HG02642 (cell line): Measurements from ENCODE around the gene ATG4D.
"Not testable (repeated sequence)": the region's sequence is repeated elsewhere in the genome, so short reads cannot be mapped to it uniquely, and the experiment has no call there.

Source experiments
- ATAC-seq: cut with Tn5 transposase; IDR thresholded peaks from one replicate; pipeline ENCODE4 v1.9.1; 2021; ENCODE audit warnings: mild to moderate bottlenecking; ENCODE audit not compliant: unreplicated experiment, poor library complexity

The ATG4D gene

DNA sequence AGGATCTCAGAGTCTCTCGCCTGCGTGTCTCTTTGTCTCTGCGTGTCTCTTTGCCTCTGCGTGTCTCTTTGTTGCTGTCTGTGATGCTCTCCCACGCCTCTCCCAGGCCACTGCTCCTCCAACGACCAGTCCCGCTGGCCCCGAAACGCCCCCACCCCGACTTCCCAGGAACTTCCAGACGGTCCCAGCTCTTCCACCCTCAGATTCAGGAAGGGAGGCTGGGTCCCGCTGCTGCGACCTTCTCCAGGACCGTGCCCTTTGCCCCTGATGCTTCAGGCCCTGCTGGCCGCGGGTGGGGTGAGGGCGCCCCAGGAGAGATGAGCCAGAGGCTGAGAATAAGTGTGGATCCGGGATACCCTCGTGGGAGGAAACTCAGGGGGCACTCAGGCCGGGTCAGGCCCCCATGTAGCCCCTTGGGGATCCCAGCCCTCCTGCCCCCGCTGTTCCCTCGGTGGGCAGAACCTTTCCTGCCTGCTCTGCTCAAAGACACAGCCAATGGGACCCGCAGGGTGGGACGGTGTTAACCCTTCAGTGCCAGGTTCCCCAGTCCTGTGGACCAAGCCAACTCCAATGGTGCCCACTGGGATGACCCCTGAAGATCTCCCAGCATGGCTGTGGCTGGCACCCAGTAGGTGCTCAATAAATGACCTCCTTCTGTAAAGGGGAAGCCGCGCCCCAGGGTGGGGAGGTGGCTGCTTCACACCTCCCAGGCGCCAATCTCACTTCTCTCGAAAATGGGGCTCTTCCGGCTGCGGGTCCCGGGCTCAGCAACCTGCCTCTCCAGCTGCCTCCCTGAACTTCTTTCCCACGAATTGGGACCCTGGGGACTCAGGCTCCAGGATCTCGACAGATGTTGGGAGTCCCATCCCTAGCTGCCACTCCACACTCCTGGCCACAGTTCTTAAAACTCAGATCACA lies 25.0 kb upstream of the ATG4D start:
- ATAC-seq, result no peak

DNA sequence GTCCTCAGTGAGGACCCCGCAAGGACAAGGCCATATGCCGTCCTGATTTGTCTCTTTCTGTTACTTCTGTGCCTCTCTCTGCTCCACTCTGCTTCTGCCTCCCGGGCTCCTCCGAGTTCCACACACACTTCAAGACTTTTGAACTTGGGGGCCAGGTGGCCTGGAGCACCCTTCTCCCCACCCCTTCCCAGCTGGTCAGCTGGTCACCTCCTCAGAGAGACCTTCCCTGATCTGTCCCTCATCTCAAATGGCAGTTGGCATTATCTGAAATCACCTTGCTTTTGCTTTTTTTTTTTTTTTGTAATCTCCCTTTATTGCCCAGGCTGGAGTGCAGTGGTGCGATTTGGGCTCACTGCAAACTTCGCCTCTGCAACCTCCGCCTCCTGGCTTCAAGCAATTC lies 24.3 kb upstream of the ATG4D start:
- no peak for ATAC-seq

DNA sequence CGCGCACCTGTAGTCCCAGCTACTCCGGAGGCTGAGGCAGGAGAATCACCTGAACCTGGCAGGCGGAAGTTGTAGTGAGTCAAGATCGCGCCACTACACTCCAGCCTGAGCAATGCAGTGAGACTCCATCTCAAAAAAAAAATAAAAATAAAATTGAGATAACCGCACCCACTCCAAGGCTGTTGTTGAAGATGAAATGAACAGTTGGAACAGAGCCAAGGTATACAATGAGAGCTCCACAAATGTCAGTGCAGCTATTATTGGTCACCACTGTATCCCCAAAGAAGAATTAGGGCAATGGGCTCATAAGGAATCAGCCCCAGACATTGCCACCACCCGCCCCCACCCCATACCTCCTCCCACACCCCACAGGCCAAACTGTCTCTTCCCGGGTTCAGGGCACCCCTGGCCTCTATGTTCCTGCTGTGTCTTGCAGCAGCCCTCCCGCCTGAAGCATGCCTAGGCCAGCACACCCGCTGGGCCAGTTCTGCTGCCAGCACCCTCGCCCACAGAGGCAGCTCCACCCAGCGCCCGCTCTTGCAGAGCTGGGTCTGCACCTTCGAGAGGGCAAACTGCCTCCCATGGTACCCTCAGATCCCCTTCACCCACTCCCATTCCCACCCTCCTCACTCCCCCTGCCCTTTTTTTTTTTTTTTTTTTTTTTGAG lies 22.9 kb upstream of the ATG4D start:
- no peak for ATAC-seq

DNA sequence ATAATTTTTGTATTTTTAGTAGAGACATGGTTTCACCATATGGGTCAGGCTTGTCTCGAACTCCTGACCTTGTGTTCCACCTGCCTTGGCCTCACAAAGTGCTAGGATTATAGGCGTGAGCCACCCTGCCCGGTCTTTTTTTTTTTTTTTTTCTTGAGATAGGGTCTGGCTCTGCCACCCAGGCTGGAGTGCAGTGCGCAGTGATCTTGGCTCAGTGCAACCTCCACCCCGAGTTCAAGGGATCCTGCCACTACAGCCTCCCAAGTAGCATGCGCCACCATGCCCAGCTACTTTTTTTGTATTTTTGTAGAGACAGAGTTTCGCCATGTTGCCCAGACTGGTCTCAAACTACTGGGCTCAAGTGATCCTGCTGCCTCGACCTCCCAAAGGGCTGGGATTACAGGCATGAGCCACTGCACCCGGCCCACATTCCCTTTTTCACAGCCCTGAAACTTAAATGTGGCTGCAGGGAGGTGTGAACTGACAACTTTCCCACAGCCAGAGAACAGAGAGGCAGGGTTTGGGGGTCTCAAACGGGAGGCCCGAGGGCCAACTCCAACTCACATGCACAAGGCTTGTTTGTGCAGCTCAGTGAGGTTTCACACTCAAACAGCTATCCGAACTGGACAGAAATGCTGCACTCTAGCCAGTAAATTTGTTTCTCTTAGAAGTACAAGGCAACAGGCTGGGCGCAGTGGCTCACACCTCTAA lies 22.1 kb upstream of the ATG4D start:
- no peak for ATAC-seq

DNA sequence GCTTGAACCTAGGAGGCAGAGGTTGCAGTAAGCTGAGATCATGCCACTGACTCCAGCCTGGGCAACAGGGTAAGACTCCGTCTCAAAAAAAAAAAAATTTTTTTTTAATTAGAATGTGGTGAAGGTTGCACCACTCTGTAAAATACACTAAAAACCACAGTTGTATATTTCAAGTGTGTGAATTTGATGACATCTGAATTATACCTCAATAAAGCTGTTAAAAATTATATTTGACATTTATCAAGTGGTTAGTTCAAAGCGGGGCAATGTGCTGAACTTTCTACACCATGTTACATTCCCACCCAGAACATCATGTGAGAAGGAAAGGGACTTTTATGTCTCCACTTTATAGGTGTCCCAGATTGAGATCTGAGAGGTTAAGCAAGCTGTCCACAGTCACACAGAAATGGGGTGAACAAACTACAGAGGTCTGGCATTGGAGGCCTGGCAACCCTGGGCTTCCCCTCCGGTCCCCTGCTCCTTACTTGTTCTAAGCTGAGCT lies 20.5 kb upstream of the ATG4D start:
- ATAC-seq, result no peak

DNA sequence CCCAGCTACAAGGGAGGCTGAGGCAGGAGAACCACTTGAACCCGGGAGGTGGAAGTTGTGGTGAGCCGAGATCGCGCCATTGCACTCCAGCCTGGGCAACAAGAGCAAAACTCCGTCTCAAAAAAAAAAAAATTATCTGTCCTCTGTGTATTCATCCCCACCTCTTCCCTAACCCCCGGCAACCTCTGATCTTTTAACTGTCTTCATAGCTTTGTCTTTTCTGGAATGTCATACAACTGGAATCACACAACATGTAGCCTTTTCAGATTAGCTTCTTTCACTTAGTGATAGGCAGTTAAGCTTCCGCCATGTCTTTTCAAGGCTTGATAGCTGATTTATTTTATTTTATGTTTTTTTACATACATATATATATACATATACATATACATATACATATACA lies 18.1 kb upstream of the ATG4D start:
- no peak for ATAC-seq

DNA sequence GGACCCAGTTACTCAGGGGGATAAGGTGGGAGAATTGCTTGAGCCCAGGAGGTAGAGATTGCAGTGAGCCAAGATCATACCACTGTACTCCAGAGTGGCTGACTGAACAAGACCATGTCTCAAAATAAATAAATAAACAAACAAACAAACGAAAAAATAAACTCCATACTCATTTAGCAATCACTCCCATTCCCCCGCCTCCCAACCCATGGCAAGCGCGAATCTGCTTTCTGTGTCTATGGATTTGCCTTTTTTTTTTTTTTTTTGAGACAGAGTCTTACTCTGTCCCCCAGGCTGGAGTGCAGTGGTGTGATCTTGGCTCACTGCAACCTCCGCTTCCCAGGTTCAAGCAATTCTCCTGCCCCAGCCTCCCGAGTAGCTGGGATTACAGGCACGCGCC lies 16.8 kb upstream of the ATG4D start:
- not testable (repeated sequence) for ATAC-seq

DNA sequence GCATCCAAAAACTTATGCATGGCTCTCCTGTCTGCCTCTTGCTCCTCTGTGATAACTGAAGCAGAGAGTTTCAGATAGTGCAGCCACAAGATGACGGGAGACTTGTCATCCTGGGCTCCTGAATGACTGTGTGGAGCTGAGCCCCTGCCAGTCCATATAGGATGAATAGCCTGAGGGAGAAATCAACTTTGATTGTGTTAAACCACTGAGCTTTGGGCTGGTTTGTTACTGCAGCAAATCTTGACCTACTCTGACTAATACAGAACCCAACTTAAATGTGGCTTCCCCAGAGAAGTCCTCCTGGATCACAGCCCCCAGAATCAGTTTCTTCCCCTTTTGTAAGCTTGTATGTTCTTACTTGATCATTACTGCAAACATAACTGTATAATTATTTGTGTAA lies 11.2 kb upstream of the ATG4D start:
- no peak for ATAC-seq

DNA sequence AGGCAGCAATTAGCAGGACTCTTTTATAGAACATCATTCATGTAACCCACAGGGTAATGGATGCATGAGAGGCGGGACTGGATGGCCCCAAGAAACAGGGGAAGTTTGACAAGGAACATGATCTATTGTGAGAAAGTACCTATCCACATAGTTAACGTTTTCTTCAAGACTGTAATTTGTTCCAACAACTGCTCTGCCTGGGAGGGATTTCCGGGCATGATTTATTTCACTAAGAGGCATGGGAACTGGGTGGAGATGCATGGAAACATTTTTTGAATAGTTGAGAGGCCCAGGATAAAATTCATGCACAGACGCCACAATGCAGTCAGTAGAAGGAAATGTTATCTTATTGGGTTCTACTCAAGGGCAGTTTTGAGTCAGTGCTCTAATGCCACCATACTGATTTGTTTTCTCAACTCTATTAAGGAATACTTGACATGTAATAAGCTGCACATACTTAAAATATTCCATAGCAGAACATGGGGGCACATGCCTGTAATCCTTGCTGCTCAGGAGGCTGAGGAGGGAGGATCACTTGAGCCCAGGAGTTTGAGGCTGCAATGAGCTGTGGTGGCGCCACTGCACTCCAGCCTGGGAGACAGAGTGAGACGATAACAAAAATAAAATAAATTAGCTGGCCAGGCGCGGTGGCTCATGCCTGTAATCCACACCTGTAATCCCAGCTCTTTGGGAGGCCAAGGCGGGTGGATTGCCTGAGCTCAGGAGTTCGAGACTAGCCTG lies 9.9 kb upstream of the ATG4D start:
- no peak for ATAC-seq

DNA sequence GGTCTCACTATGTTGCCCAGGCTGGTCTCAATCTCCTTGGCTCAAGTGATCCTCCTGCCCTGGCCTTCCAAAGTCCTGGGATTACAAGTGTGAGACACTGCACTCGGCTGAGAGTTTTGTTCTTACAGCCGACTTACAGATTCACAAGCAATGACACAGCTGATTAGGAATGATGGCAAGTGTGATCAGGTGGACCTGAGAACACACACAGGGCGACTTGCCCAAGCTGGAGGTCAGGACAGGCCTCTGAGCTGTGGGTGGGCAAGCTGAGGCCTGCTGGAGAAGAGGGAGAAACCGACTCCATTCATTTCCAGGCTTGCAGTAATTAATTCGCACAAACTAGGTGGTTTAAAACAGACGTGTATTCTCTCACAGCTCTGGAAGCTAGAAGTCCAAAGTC lies 8.1 kb upstream of the ATG4D start:
- no peak for ATAC-seq

DNA sequence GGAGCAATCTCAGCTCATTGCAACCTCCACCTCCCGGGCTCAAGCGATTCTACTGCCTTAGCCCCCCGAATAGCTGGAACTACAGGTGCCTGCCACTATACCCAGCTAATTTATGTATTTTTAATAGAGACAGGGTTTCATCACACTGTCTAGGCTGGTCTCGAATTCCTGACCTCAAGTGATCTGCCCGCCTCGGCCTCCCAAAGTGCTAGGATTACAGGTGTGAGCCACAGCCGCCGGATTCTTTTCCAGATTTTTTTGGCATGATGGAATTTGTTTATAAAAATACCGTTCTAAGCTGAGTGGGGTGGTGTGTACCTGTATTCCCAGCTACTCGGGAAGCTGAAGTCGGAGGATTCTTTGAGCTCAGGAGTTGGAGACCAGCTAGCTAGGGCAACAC lies 6.0 kb upstream of the ATG4D start:
- ATAC-seq, result no peak

DNA sequence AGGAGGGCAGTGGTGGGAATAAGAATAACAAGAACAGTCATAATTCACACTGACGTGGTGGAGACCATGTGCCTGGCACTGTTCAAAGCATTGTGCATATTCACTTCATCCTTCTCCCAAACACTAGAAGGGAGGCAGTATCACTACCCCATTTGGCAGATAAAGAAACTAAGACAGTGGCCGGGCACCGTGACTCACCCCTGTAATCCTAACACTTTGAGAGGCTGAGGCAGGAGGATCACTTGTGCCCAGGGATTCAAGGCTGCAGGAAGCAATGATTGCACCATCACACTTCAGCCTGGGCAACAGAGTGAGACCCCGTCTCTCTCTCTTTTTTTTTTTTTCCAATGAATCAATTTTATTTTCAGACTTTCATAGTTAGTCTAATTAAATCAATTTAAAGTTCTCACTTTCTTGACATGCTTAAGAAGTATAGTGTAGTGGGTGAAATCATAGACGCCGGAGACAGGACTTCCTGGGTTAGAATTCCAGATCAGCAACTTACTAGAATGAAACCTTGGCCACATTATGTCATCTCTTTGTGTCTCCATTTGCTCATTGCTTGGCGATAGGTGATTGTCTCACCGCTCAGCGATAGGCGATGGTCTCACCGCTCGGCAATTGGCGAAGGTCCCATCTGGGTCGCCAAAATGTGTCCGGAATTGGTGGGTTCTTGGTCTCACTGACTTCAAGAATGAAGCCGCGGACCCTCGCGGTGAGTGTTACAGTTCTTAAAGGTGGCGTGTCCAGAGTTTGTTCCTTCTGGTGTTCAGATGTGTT lies 5.3 kb upstream of the ATG4D start:
- no peak for ATAC-seq

DNA sequence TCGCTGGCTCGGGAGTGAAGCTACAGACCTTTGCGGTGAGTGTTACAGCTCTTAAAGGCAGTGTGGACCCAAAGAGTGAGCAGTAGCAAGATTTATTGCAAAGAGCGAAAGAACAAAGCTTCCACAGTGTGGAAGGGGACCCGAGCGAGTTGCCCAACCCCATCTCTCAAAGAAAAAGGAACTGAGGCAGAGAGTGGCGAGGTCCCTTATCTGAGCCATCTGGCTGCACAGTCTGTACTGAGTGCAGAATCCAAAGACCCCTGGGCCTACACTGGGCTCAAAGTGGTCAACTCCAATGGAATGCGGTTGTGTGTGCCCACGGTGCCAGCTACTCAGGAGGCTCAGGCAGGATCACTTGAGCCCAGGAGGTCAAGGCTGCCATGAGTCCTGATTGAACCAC lies 4.7 kb upstream of the ATG4D start:
- not testable (repeated sequence) for ATAC-seq

DNA sequence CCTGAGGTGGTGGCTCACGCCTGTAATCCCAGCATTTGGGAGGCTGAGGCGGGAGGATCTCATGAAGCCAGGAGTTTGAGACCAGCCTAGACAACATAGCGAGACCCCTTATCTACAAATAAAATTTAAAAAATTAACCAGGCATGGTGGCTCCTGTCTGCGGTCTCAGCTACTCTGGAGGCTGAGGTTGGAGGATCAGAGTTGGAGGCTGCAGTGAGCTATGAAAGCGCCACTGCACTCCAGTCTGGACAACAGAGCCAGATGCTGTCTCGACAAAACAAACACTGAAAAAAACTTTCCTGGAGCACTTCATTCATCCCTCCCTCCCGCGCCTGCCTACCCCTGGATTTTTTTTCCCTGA lies 665 bp upstream of the ATG4D start:
- ATAC-seq, result no peak

DNA sequence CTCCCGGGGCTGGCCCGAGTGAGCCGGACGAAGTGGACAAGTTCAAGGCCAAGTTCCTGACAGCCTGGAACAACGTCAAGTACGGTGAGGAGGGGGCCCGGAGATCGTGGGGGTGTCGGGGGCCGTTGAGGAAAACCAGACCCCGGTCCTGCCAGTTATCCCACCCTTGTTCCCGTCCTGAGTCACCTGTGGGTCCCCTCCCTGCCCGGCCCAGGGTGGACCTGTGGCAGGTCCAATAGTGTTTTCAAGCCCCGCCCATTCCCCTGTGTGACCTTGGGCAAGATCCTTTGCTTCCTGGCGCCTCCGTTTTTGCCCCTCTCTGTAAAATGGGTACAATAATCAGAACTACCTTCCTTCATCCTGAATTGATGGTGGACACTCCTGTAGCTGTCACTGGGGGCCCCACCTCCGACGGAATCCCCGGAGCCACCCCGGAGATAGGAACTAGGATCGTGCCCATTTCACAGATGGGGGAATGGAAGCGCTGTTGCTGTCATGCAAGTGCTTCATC lies 593 bp downstream of the ATG4D start:
- ATAC-seq, result peak; percentile 16

DNA sequence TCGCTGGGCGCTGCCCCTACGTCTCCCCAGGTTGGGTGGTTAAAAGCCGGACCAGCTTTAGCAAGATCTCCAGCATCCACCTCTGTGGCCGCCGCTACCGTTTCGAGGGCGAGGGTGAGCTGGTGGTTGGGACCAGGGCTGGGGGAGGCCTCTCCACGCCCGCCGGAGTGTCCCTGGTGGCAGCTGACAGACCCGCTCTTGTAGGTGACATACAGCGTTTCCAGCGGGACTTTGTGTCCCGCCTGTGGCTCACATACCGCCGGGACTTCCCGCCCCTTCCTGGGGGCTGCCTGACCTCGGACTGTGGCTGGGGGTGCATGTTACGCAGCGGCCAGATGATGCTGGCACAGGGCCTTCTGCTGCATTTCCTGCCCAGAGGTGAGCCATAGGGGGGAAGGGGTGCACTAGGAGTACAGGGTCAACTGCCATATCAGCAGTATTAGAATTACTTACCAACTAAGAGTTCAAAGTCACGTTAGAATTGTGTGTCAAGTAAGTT lies 1.1 kb downstream of the ATG4D start:
- no peak for ATAC-seq

DNA sequence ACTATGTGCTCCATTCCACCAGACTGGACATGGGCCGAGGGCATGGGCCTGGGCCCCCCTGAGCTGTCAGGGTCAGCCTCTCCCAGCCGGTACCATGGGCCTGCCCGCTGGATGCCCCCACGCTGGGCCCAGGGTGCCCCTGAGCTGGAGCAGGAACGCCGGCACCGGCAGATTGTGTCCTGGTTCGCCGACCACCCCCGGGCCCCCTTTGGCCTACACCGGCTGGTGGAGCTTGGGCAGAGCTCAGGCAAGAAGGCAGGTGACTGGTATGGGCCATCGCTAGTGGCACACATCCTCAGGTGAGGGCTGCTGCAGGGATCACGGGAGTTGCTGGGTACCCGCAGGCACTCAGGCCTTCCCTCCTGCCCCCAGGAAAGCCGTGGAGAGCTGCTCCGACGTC lies 3.1 kb downstream of the ATG4D start:
- no peak for ATAC-seq

DNA sequence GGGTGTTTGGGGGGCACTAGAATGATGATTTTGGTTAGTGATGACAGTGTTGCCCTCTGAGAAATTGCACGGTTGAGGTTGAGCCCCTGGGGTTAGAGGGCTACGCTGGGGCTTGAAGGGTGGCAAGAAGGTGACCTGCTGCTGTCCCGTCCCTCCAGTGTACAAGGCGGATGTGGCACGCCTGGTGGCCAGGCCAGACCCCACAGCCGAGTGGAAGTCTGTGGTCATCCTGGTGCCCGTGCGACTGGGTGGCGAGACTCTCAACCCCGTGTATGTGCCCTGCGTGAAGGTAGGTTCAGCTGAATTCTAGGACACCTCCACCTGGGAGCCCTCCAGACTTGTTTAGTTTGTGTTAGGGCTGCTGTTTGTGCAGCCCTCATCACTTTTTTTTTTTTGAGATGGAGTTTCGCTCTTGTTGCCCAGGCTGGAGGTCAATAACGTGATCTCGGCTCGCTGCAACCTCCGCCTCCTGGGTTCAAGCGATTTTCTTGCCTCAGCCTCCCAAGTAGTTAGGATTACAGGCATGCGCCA lies 5.1 kb downstream of the ATG4D start:
- no peak for ATAC-seq

DNA sequence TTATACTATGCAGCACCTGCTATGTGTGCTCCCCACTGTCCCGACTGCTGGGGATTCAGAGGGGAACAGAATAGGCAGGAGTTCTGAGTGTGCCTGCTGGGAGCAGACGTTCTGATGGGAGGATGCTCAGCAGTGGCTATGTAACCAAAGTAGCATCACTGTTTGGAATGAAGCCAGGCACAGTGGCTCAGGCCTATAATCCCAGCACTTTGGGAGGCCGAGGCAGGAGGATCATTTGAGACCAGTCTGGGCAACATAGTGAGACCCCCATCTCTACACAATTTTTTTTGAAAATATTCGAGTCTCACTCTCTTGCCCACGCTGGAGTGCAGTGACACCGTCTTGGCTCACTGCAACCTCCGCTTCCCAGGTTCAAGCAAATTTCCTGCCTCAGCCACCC lies 6.0 kb downstream of the ATG4D start:
- ATAC-seq, result no peak
